Rectal smooth muscle tissue (tissue), 1 donor: ENCODE data around the gene PADI6.

Experiments
- H3K27ac ChIP-seq: one replicate; pipeline ENCODE4 v1.7.0; 2013; ENCODE audit warnings: low read depth, low read length, inconsistent platforms
- H3K27me3 ChIP-seq: one replicate; pipeline ENCODE4 v1.7.0; 2013; ENCODE audit warnings: low read length; ENCODE audit not compliant: control insufficient read depth, insufficient read depth
- H3K36me3 ChIP-seq: one replicate; pipeline ENCODE4 v1.7.0; 2013; ENCODE audit warnings: low read length; ENCODE audit not compliant: control insufficient read depth, insufficient read depth
- H3K4me1 ChIP-seq: one replicate; pipeline ENCODE4 v1.7.0; 2013; ENCODE audit warnings: low read length; ENCODE audit not compliant: control insufficient read depth, insufficient read depth
- H3K4me3 ChIP-seq: one replicate; pipeline ENCODE4 v1.7.0; 2013; ENCODE audit warnings: low read length
- H3K9ac ChIP-seq: one replicate; pipeline ENCODE4 v1.7.0; 2013; ENCODE audit warnings: low read length

PADI6 gene

DNA sequence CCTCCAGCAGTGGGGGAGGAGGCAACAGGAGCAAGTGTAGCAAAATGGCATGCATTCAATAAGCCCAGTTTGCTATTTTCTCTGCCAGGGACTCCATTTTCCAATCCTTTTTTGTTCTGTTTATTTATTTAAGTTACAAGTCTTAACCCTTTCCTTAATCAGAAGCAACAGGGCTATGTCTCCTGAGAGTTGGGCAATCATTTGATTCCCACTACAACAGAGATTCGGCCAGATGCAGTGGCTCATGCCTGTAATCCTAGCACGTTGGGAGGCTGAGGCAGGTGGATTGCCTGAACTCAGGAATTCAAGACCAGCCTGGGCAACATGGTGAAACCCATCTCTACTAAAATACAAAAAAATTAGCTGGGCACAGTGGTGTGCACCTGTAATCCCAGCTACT, 42.0 kb downstream of the PADI6 start:
- Histone ChIP-seq H3K36me3 (peaks cover 57% of the 10 kb centered on the region), H3K27me3 (no peaks in the 10 kb centered on the region), H3K4me1 (no peaks in the 10 kb centered on the region), H3K9ac (no peak overlapping the region), H3K27ac (no peak overlapping the region), H3K4me3 (no peak overlapping the region)

DNA sequence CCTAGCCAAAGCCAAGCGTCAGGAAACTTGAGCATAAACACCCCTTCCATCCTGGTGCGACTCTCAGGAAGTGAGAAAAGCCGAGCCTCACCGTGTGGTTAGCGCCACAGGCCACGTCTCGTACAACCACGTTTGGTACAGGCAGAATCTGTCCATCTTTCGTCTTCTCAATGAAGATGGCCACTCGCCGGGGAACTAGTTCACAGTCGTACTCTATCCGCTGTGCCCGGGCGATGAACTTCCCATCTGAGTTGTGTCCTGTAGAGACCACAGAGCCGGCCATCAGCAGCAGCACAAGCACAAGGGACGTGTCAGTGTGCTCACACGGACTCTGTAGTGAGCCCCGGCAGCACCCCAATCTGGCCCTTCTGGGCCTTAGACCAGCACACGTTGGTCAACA, 44.4 kb downstream of the PADI6 start:
- no peak overlapping the region for H3K27ac ChIP-seq
- peaks cover 51% of the 10 kb centered on the region for H3K36me3 ChIP-seq
- H3K27me3 ChIP-seq: no peaks in the 10 kb centered on the region

DNA sequence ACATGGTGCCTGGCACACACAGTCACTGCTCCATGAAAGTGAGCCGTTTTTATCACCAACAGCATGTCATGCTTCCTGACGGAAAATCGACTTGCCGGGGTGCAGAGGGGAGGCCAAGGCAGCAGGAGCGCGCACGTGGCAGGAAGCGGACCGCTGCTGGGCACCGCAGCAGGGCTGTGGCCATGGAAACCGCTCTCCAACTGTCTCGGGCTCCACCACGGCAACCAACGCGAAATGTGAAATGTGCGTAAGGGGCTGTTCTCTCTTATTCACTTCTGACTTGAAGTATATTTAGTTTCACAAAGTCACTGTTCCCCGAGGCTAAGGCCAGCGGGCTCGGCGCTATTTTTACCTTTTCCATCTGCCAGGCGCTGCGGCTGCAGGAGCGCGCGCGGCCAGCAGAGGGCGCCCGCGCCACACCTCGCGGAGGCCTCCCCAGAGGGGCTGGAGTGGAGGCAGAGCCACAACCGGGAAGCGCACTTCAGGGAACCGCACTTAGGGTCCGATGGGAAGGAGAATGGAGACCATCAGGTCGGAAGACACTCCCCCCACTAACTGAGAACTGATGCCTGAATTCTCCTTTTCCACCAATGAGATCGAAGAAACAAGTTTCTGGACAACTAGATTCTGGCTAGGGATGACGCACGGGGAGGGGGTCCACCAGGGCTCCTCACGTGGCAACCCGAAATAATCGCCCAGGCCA, 47.8 kb downstream of the PADI6 start:
- H3K27me3 ChIP-seq: no peaks in the 10 kb centered on the region
- H3K4me1 ChIP-seq: peaks cover 20% of the 10 kb centered on the region
- H3K4me3 ChIP-seq: no peak overlapping the region
- H3K27ac ChIP-seq: no peak overlapping the region
- peaks cover 50% of the 10 kb centered on the region for H3K36me3 ChIP-seq
- no peak overlapping the region for H3K9ac ChIP-seq

More for the DNA sequence above, 44.4 kb downstream of the PADI6 start:
- Histone ChIP-seq H3K9ac (no peak overlapping the region), H3K4me3 (no peak overlapping the region), H3K4me1 (peaks cover 4% of the 10 kb centered on the region)

DNA sequence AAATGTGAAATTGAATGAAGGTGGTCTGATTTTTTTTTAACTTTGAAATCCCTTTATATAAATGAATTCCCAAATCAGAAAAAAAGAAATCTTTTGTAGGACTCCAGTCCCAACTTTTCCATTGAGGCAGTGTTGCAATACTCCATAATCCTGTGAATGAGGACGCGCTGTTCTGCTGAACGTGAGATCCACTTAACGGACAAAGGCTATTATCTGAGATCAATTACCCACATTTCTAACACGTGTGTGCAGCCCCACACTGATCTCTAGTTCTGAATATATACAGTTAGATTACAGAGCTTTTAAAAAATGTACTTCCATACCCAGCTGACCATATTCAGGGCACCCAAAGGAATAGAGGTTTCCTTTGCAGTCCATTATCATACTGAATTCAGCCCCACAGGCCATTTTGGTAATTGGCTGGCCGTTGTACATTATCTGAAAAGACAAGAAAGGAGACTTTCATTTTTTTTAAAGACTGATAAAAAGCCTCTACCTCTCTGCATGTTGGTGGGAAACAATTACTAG, 48.5 kb downstream of the PADI6 start:
- Histone ChIP-seq H3K4me3 (no peak overlapping the region), H3K9ac (no peak overlapping the region), H3K27ac (no peak overlapping the region), H3K27me3 (no peaks in the 10 kb centered on the region), H3K36me3 (peaks cover 52% of the 10 kb centered on the region), H3K4me1 (peaks cover 20% of the 10 kb centered on the region)

DNA sequence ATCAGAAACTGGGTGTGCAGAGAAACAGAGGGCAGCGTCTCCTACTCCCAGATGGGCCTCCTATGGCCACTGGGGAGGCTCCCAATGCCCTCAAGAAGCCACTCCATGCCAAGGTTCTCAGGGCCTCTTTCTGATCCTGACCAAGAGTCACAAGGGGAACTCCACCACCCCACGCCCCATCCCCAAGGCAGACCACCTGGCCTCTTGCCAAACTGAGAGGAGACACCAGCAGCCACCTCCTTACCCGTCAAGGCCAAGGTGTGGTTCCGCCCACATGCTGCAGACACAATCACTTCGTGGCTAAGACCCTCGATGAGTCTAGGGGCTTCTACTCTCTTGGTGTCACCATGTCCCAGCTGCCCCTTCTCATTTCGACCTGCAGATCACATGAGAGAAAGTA, 50.5 kb downstream of the PADI6 start:
- Histone ChIP-seq H3K36me3 (peaks cover 47% of the 10 kb centered on the region), H3K4me1 (peaks cover 20% of the 10 kb centered on the region), H3K27me3 (no peaks in the 10 kb centered on the region), H3K4me3 (no peak overlapping the region), H3K9ac (no peak overlapping the region), H3K27ac (no peak overlapping the region)

DNA sequence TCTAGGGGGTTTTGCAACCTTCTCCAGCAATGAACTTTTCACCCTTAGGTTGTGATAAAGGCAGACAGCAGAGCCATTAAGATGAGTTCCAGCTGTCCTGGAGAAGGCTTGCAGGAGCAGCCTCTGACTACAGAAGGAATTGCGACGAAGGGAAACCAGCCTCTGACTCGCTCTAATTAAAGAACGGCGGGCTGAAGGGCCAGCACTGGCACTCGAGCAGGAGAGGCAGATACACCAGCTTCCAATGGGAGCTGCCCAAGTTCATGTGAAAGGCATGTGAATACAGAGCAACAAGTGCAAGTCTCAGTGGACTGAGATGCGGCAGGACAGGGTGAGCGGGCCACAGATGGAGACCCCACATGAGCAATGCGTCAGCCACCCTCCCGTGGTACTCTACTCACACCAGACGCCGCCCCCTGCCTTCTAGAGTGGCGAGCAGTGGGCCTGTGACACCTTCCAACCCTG, 51.8 kb downstream of the PADI6 start:
- peaks cover 52% of the 10 kb centered on the region for H3K36me3 ChIP-seq
- peak overlapping the region; percentile 50 for H3K9ac ChIP-seq

DNA sequence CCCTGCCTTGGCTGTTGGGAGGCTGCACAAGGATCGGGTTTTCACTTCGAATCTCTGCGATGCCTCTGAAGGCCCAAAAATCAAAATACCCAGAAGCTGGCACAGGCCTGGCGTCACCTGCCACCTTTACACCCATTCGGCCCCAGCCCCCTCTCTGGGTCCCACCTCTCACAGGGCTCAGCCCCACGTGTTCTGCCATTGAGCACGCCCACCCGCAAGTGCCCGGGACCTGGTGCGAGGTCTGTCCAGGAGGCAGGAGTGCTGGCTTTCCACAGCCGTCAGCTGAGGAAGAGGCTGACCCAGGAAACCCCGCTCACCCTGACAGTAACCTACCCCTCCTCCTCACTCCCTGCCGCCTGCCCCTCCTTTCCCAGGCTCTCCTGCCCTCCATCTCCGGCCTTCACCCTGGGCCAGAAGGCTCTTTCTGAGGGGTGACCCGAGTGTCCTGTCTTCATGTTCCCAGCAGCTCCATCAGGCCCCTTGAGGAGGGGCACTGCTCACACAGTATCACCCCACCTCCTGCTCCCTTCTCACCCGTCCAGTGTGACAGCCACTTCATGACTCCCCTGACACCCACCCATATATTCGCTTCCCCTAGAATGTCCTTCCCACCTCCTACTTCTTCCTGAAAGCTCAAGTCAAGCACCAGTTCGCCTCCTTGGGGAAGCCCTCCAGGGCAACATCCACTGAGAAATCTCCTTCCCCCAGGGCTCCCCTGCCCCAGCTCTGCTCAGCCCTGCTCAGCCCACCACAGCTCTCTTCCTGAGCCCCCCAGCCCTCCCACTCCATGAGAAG, 54.0 kb downstream of the PADI6 start:
- no peak overlapping the region for H3K27ac ChIP-seq
- no peak overlapping the region for H3K9ac ChIP-seq
- peaks cover 16% of the 10 kb centered on the region for H3K4me1 ChIP-seq
- H3K4me3 ChIP-seq: no peak overlapping the region
- peaks cover 42% of the 10 kb centered on the region for H3K36me3 ChIP-seq
- H3K27me3 ChIP-seq: no peaks in the 10 kb centered on the region

More for the DNA sequence above, 51.8 kb downstream of the PADI6 start:
- H3K4me1 ChIP-seq: peaks cover 20% of the 10 kb centered on the region
- peak overlapping the region; percentile 29 for H3K4me3 ChIP-seq
- peak overlapping the region; percentile 94 for H3K27ac ChIP-seq
- no peaks in the 10 kb centered on the region for H3K27me3 ChIP-seq

DNA sequence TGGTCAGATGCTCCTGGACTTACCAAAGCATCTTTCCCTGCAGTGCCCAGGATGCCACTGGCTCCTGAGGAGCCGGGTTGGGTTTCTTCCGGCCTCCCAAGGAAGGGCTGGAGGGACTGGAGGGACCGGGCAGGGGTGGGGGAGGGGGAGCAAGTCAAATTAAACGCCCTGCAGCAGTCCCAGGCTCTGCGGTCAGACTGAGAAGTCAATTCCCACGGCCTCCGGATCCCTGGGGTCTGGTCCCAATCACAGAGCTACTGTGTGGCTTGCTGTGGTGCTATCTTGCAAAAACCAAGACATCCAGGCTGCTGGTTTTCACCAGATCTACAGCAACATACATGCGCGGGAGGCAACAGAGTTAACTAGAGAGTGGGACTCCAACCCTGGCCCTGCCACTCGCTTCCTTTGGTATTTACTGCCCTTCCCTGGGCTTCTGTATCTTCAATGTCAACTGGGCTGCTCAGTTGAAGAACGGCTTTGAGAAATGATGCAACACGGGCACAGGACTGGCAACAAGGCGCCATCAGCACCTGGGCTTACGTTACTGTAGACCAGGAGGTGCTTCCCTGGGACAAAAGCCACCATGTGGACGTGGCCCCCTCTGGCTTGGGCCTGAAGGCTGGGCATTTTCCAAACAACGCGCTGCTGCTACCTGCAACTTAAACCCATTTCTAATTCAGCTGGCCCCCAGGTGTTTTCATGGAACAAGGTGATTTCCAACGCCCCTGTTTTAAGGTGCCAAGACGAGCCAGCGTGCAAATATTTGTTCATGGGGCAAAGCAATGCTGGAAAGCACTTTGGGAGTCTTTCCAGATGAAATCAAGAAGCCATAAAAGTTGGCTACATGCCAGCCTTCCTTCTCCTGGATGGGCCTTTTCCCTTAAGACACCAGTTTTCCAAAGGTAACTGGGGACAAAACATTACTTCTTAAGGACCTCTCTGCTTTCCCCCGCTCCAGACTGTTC, 56.0 kb downstream of the PADI6 start:
- H3K27ac ChIP-seq: no peak overlapping the region
- no peaks in the 10 kb centered on the region for H3K27me3 ChIP-seq
- peaks cover 15% of the 10 kb centered on the region for H3K4me1 ChIP-seq
- H3K36me3 ChIP-seq: peaks cover 35% of the 10 kb centered on the region
- no peak overlapping the region for H3K4me3 ChIP-seq
- no peak overlapping the region for H3K9ac ChIP-seq

DNA sequence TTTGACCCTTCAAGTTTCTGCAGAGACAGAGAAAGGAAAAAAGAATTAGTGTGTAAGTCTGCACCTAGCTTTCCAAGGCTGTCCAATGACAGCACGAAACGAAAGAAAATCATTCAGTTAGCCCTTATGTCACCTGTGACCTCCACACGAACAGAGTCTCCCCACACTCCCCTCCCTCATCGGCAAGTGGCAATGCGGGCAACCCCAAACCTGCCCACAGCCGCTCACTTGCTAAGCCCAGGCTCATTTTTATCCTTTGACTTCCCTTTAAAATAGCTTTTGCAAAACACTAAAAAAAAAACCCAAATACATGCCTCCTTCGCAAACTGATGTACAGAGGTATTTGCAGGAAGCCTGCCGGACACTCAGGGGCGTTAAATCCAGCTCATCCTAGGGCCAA, 57.2 kb downstream of the PADI6 start:
- no peak overlapping the region for H3K9ac ChIP-seq
- peaks cover 26% of the 10 kb centered on the region for H3K36me3 ChIP-seq
- H3K4me3 ChIP-seq: no peak overlapping the region
- H3K27me3 ChIP-seq: no peaks in the 10 kb centered on the region
- peaks cover 4% of the 10 kb centered on the region for H3K4me1 ChIP-seq
- no peak overlapping the region for H3K27ac ChIP-seq

DNA sequence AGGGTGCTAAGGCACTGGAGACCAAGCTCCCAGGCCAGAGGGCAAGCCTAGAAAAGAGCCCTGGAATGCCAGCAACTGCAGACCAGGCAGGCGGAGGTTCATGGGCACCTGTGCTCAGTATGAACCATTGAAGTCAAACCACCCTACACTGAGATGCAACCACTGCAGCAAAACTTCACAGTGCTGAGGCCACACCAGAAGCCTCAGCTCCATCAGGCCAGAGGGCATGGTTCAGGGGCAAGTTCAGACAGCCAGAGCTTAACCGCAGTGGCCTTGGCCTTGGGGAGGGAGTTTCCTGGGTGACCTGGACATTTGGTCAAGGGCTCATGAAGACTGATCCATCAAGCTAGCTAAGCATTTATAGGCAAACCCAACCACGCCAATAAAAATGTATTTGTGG, 60.4 kb downstream of the PADI6 start:
- Histone ChIP-seq H3K4me1 (peaks cover 6% of the 10 kb centered on the region), H3K9ac (no peak overlapping the region), H3K36me3 (peaks cover 11% of the 10 kb centered on the region), H3K27me3 (no peaks in the 10 kb centered on the region), H3K4me3 (no peak overlapping the region), H3K27ac (no peak overlapping the region)

DNA sequence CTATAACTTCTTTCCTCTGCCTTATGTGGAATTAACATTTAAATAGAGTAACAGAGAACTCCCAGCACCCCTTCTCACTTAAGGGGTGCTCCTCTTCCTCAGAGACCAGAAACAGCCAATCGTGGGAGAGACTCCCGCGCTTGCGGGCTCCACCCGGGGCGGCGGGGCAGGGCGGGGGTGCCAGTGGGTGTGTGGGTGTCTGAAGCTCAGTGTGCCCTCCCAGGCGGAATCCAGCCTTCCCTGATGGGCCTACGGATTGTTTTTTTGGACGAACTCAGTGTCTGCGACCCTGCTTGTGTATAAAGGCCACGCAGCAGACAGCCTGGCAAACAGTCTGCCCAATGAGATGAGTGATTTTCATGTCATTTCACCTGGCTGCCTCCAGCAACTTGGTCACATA, 61.3 kb downstream of the PADI6 start:
- Histone ChIP-seq H3K27me3 (no peaks in the 10 kb centered on the region), H3K27ac (no peak overlapping the region), H3K4me1 (peaks cover 6% of the 10 kb centered on the region), H3K4me3 (no peak overlapping the region), H3K36me3 (peaks cover 4% of the 10 kb centered on the region), H3K9ac (no peak overlapping the region)

DNA sequence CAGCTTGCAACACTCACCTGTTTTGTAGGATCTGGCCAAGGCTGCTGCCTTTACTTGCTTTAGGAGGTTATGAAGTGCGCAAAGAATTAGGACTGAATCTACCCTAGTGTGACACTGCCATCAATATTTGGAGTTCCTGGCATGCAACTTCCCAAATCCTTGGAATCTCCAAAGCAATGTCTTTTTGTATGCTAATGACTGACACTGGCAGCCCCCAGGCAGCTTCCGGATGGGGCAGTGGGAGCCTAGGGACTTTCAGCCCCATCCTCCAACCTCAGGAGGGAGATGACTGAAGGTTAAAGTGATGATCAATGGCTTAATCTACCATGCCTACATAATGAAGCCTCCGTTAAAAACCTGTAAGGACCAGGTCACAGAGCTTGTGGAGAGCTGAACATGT, 62.0 kb downstream of the PADI6 start:
- Histone ChIP-seq H3K9ac (no peak overlapping the region), H3K4me1 (peaks cover 6% of the 10 kb centered on the region), H3K27ac (no peak overlapping the region)

More for the DNA sequence above, 62.0 kb downstream of the PADI6 start:
- Histone ChIP-seq H3K36me3 (no peaks in the 10 kb centered on the region), H3K27me3 (no peaks in the 10 kb centered on the region), H3K4me3 (no peak overlapping the region)
